GM21717 (cell line): Measurements from ENCODE around the gene MAN1A1.

Source experiments
- ATAC-seq: cut with Tn5 transposase; IDR thresholded peaks from one replicate; pipeline ENCODE4 v1.9.1; 2021; ENCODE audit warnings: mild to moderate bottlenecking, moderate library complexity; ENCODE audit not compliant: unreplicated experiment

MAN1A1 gene

GRCh38 chr6:119326291-119327005 lies 23.1 kb downstream of the MAN1A1 start:
- ATAC-seq = no peak

- ATAC-seq = no peak
Observed at GRCh38 chr6:119325559-119326265, 23.8 kb downstream of the MAN1A1 start.

- no peak for ATAC-seq
Observed at GRCh38 chr6:119324718-119325117, 24.8 kb downstream of the MAN1A1 start.

GRCh38 chr6:119323931-119324330 lies 25.6 kb downstream of the MAN1A1 start:
- ATAC-seq = no peak

- no peak for ATAC-seq
Observed at GRCh38 chr6:119323478-119323877, 26.1 kb downstream of the MAN1A1 start.

GRCh38 chr6:119322715-119323350 lies 26.7 kb downstream of the MAN1A1 start:
- ATAC-seq = no peak

GRCh38 chr6:119322034-119322433 lies 27.5 kb downstream of the MAN1A1 start:
- no peak for ATAC-seq

- ATAC-seq = no peak
Observed at GRCh38 chr6:119319694-119320093, 29.9 kb downstream of the MAN1A1 start.

GRCh38 chr6:119318730-119319129 lies 30.8 kb downstream of the MAN1A1 start:
- no peak for ATAC-seq

GRCh38 chr6:119318176-119318575 lies 31.4 kb downstream of the MAN1A1 start:
- no peak for ATAC-seq

- no peak for ATAC-seq
Observed at GRCh38 chr6:119317007-119317406, 32.6 kb downstream of the MAN1A1 start.

GRCh38 chr6:119314885-119315272 lies 34.7 kb downstream of the MAN1A1 start:
- peak; percentile 51 for ATAC-seq

- peak; percentile 68 for ATAC-seq
Observed at GRCh38 chr6:119313937-119314884, 35.4 kb downstream of the MAN1A1 start.

- ATAC-seq = peak; percentile 45
Observed at GRCh38 chr6:119312875-119313338, 36.7 kb downstream of the MAN1A1 start.

- no peak for ATAC-seq
Observed at GRCh38 chr6:119312441-119312840, 37.1 kb downstream of the MAN1A1 start.

- no peak for ATAC-seq
Observed at GRCh38 chr6:119311514-119312142, 37.9 kb downstream of the MAN1A1 start.

- no peak for ATAC-seq
Observed at GRCh38 chr6:119310486-119311036, 39.0 kb downstream of the MAN1A1 start.

GRCh38 chr6:119308991-119309657 lies 40.4 kb downstream of the MAN1A1 start:
- ATAC-seq = no peak

GRCh38 chr6:119308048-119308570 lies 41.5 kb downstream of the MAN1A1 start:
- no peak for ATAC-seq
